Cardiac fibroblast (primary cell): ENCODE measurements around the gene TRIM45.
"Not testable (repeated sequence)": the region's sequence is repeated elsewhere in the genome, so short reads cannot be mapped to it uniquely, and the experiment has no call there.

Experiments used
- DNase-seq, 2 donors: peaks; one replicate each; pipeline versions ENCODE4 v3.0.0 to v3.0.0-alpha.2; 2010; ENCODE audit warnings: low read depth in 2 of 2
- H3K4me3 ChIP-seq, 2 donors: replicated peaks in 1 of 2; 1 replicate in 1 of 2; 2 replicates in 1 of 2; pipeline ENCODE4 v1.5.1; 2011; ENCODE audit warnings: low read depth in 2 of 2, low read length in 2 of 2, mild to moderate bottlenecking in 2 of 2, moderate library complexity in 1 of 2
- TF ChIP-seq, protein P1 (sequence below): IDR thresholded peaks from one replicate; pipeline ENCODE4 v1.5.1; 2011; ENCODE audit warnings: low read depth, mild to moderate bottlenecking, low read length, inconsistent platforms

Gene TRIM45

GRCh38 chr1:117104986-117105385 lies 16.6 kb downstream of the TRIM45 start:
- no peak for DNase-seq
- TF ChIP-seq, protein P1, sequence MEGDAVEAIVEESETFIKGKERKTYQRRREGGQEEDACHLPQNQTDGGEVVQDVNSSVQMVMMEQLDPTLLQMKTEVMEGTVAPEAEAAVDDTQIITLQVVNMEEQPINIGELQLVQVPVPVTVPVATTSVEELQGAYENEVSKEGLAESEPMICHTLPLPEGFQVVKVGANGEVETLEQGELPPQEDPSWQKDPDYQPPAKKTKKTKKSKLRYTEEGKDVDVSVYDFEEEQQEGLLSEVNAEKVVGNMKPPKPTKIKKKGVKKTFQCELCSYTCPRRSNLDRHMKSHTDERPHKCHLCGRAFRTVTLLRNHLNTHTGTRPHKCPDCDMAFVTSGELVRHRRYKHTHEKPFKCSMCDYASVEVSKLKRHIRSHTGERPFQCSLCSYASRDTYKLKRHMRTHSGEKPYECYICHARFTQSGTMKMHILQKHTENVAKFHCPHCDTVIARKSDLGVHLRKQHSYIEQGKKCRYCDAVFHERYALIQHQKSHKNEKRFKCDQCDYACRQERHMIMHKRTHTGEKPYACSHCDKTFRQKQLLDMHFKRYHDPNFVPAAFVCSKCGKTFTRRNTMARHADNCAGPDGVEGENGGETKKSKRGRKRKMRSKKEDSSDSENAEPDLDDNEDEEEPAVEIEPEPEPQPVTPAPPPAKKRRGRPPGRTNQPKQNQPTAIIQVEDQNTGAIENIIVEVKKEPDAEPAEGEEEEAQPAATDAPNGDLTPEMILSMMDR: no peak
- no peak overlapping the region for H3K4me3 ChIP-seq

DNA sequence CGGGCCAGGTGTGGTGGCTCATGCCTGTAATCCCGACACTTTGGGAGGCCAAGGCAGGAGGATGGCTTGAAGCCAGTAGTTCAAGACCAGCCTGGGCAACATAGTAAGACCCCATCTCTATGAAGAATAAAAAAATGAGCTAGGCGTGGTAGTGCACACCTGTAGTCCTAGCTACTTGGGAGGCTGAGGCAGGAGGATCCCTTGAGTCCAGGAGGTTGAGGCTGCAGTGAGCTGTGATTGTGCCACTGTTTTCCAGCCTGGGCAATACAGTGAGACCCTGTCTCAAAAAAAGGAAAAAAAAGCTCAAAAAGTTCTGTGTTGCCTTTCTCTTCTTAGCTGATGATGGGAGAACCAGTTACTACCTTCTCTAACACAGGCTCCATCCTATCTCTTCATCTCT lies 19.7 kb downstream of the TRIM45 start:
- not testable (repeated sequence) for DNase-seq, H3K4me3 ChIP-seq

GRCh38 chr1:117101334-117101733 lies 20.2 kb downstream of the TRIM45 start:
- TF ChIP-seq, protein P1: no peak
- DNase-seq: no peak
- no peak overlapping the region for H3K4me3 ChIP-seq

DNA sequence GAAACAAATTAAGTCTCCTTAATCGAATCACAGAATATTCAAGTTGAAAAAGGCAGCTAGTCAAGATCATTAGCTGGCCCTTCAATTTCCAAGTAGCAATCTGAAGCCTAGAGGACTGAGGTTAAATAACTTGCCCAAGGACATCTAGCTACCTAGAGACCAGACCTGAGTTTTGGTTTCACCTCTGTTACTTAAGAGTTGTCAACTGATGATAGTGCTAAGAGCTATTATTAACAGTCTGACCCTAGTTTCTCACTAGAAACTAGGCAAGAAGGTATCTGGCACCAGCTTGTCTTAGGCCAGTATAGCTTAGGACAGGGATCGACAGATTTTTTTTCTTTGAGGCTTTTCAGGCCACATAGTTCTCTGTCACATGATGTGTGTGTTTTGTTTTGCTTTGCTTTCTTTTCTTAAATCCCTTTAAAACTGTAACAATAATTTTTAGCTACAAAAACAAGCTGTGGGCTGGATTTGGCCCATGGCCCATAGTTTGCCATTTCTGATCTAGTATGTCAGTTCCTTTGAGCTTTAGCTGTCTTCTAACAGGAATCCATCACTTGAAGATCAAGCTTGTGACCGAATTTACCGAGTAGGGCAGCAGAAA lies 23.2 kb downstream of the TRIM45 start:
- TF ChIP-seq, protein P1: no peak
- no peak overlapping the region for H3K4me3 ChIP-seq
- peak in 1 of 2 donors; percentile 20 for DNase-seq

GRCh38 chr1:117097443-117097842 lies 24.1 kb downstream of the TRIM45 start:
- DNase-seq: peak; percentile 27 to 34
- H3K4me3 ChIP-seq: no peak overlapping the region
- TF ChIP-seq, protein P1: no peak

GRCh38 chr1:117096951-117097408 lies 24.6 kb downstream of the TRIM45 start:
- TF ChIP-seq, protein P1: no peak
- DNase-seq: peak in 1 of 2 donors; percentile 44
- no peak overlapping the region for H3K4me3 ChIP-seq

DNA sequence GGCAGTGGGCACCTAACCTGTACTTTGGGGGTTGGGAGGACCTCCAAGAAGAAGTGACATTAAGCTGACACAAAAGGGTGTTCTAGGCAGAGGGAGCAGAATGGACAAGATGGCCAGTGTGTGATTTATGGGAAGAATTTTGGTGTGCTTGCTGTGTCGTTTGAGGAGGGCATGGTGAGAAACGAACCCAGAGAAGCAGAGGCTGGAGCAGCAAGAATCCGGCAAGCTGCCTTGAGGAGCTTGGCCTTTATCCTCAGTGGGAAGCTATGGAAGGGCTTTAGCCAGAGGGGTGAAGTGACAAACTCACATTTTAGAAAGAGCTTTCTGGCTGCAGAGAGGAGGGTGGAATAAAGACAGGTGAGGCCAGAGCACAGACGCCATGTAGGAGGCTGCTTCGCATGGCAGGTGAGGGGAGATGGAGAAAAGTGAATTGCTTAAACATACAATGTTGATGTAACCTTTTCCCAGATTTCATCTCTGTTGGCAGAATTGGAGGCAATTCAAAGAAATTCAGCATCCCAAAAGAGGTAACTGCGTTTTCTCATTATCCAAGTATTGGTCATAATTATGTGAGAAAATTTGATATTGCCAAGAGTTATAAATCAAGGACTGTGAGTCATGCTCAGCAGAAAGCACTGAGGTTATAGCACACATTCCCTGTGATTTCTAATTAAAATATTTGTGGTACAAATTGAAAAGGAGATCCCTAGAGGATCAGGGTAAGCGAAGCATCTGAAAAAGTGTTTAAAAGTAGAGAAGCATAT lies 26.5 kb downstream of the TRIM45 start:
- no peak for DNase-seq
- TF ChIP-seq, protein P1: no peak
- no peak overlapping the region for H3K4me3 ChIP-seq
